ENCODE data around the gene SEMA4C.
A peak's percentile ranks its signal among the peaks of the same experiment; 100 is the strongest.
"Not testable (repeated sequence)": the region's sequence is repeated elsewhere in the genome, so short reads cannot be mapped to it uniquely, and the experiment has no call there.

The SEMA4C gene

GRCh38 chr2:96864343-96865091, 5.4 kb downstream of the SEMA4C start:
- no peak for DNase-seq

GRCh38 chr2:96863575-96864342, 6.1 kb downstream of the SEMA4C start:
- DNase-seq, result no peak

GRCh38 chr2:96863056-96863455, 6.8 kb downstream of the SEMA4C start:
- DNase-seq, result not testable (repeated sequence)

- DNase-seq, result no peak
Measured at GRCh38 chr2:96861074-96861473, 8.8 kb downstream of the SEMA4C start.

DNA sequence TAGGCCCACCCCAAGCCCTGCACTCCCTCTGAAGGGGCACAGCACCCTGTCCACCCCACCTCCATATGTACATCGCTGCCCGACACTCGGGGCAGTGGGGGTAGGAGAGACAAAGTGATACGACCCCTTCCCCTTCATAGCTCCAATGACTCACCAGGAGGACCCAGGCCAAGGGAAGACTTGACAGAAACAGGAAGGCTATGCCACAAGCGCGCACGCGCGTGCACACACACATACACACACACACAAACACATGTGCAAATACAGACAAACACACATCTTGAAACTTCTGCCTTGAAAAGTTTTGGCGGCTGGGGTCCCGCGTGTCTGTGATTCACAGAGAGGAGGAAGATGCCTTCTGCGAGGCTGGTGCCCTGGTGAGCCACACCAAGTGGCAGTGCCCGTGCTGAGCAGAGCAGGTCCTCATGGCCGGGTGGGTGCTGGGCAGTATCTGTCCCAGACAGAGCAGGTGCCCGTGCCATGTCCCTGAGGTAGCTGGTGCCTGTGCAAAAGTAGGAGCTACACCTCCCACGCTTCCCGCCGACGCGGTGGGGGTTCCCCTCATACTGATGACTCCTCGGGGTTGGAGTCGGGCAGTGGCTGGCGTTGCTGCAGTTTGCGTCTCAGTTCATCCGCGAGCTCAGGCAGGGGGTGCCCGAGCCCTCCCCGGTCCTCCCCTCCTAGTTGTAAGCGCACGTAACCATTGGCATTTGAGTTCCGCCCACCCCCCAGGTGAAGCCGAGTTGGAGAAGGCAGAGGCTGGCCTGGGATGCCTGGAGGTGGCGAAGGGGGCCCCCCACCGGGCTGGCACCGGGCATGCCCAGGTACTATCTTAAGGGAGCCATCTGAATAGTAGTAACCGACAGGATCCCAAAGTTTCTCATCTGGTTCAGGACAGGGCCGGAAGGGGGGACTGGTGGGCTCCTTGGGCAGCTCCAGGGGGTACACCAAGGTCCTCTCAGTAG, 9.5 kb downstream of the SEMA4C start:
- peak; percentile 36 for DNase-seq

GRCh38 chr2:96859681-96860064, 10.2 kb downstream of the SEMA4C start:
- no peak for DNase-seq

DNA sequence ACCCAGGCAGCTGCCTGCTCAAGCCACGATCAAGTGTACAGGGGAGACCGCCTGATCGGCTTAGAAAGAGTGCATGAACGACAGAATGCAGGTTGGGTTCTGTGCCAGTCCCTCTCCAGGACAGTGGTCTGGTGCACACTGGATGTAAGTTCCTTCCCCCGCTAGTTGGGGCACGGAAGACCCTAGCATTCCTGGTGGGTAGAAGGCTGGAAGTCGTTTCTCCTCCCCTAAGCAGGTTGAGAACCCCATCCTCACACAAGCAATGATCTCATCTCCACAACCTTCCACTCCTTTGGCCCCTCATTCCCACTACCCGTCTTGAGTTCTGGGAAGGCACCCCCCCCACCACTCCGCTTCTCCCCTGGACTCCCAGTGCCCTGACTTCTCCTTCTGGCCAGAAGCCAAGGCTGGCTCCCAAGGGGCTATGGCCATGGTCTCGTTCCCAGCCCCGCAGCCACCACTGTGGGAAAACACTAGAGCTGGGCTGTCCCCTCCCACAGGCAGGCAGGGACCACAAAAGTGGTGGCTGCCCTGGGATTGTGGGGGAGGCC, 10.7 kb downstream of the SEMA4C start:
- DNase-seq, result no peak

- DNase-seq, result peak; percentile 99
Measured at GRCh38 chr2:96857667-96858372, 12.1 kb downstream of the SEMA4C start, which contains the start of gene ANKRD39. ANKRD39 (minus strand) TSS chr2:96858016; CDS start chr2:96857987, 29 bp downstream.

DNA sequence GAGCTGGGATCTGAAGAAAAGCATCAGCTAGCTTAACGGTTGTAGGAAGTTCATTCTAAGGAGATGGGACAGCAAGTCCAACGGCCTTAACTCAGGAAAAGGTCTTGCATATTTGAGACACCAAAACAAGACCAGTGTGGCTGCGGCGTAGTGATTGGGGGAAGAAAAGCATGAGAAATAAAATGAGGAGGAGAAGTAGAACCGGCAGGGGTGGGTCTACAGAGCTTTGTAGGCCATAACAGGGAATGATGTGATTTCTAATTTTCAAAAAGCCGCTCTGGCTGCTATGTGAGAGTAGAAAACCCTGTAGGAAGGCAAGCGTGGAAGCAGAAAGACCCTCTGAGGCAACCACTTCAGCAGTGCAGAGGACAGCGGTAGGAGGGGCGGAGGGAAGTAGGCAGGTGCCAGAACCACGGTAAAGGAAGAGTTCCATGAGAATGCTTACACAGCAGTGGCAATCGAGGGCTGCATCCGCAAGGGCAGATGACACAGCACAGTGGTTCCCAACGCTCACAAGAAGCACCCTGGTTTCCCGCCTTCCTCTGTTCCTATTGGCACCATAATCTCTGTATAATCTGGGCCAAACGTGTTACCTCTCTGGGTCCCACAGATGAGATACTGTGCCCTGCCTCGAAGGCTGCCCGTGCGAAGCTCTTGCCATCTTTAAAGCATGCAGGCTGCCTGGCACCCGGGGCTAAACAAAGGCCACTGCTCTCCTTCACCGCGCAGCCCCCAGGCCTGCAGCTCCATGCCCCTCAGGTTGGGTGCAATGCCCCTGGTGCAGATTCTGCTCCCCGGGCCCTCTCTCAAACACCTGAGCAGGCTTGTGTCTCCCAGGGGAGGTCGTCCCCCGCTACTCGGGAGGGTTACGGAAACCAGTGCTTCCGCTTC, 12.9 kb downstream of the SEMA4C start:
- DNase-seq, result peak; percentile 38

DNA sequence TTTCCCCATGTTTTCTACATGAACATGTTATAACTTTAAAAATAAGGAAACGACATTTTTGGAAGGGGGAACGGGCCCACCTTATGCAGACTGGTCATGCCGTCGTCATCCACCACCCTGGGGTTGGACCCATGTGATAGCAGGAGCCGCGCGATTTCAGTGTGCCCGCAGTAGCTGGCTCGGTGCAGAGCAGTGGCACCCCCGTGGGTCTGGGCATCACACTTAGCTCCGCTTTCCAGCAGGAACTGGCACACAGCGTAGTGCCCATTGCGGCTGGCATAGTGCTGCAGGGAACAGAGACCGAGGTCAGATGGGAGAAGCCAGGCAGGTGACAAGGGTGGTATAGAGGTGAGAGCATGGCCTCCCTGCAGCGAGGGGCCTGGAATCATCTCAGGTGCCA, 16.6 kb downstream of the SEMA4C start:
- no peak for DNase-seq

DNA sequence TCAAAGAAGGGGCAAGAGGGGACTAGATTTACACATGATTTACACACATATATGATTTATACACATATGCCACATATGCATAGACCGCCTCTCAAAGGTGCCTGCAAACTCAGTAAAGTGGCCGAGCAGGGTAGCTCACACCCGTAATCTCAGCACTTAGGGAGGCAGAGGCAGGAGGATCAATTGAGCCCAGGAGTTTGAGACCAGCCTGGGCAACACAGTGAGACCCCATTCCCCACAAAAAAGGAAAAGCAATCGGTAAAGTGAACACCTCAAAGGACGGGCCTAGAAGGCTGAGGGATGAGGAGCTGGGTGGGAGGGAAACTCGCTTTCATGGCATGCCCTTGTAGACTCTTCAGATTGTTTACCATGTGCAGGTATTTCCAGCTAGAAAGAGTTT, 17.2 kb downstream of the SEMA4C start:
- no peak for DNase-seq

- DNase-seq, result no peak
Measured at GRCh38 chr2:96848264-96848663, 21.6 kb downstream of the SEMA4C start.

DNA sequence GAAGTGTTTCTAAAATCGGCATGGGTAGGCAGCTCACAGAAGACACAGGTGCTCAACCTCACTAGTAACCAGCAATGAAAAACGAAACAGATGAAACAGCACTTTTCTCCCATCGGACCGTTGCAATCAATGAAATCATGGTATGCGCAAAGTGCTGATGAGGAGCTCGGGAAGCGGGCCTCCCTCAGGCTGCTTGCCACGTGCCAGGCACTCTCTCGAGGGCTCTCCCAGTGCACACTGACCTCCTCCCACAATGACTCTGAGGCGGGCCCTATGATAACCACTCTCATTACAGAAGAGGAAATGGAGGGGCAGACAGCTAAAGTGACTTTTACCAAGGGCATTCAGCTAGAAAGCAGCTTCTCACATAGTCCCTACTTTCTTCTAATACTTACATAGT, 22.3 kb downstream of the SEMA4C start:
- no peak for DNase-seq

DNA sequence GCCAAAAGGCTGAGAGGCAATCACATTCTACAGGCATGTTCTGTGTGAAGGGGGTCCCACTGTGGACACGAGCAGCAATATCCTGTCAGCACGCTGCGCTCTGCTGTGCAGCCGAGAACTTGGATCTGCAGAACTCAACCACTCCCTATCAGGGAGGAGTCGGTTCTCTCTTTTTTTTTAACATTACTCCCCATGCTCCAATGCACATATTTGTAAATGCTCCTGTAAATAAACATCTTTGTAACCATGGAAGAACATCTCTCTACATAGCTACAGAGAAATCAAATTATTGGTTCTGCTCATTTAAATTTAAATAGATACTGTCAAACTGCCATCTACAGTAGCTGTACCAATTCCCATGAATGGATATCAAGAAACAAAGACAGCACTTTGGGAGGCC, 23.1 kb downstream of the SEMA4C start:
- DNase-seq, result no peak

- DNase-seq, result no peak
Measured at GRCh38 chr2:96844405-96844808, 25.5 kb downstream of the SEMA4C start.

- DNase-seq, result no peak
Measured at GRCh38 chr2:96843538-96844268, 26.2 kb downstream of the SEMA4C start, which contains the start of gene ANKRD23. ANKRD23 (minus strand) TSS chr2:96844021; CDS start chr2:96843992, 29 bp downstream.

DNA sequence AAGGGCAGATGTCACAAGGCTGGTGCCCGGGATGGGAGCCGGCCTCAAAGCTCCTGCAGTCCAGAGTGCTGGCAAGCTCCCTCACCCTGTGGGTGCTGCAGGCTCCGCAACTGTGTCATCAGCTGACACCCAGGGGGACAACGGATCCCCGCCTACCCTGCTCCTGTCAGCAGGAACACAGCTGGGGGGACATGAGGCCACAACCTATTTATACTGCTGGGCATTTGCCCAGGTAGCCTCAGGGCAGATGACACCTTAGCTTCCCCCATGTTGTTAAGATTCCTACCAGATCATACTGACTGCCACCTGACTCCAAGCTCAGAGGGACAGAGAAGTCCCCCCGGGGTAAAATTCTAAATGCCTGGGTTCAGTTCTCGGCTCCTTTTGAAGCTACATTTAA, 27.3 kb downstream of the SEMA4C start:
- no peak for DNase-seq

- DNase-seq, result no peak
Measured at GRCh38 chr2:96841701-96842495, 28.0 kb downstream of the SEMA4C start.

Measured in activated T-cell treated with anti-CD3 and anti-CD28 coated beads, Interleukin-2, amount 50 U/mL, for 1 hour (primary cell).